ENCODE results near the gene ARMH4. TPM values are rescaled to one million over a fixed set of nuclear protein-coding genes. Genes with fewer than 3 reads are reported as not detected.

Gene ARMH4
- total RNA-seq, 1 donor from 2014 or later = 2.3 TPM

- Histone ChIP-seq H3K36me3 (no peaks in the 10 kb centered on the region), H3K27ac (no peak overlapping the region), H3K4me1 (no peaks in the 10 kb centered on the region), H3K9me3 (no peaks in the 10 kb centered on the region), H3K27me3 (no peaks in the 10 kb centered on the region), H3K4me3 (no peak overlapping the region)
- no peak for DNase-seq
- TF ChIP-seq CTCF (IDR thresholded peaks at IDR 0.05) = no peak
- ATAC-seq = no peak
- intact Hi-C loops (cut with DNase I) = no loop called here
Observed at GRCh38 chr14:58066115-58066514, 85.9 kb downstream of the ARMH4 start.

GRCh38 chr14:58061581-58061980, 90.4 kb downstream of the ARMH4 start:
- H3K4me3 ChIP-seq = no peak overlapping the region
- ATAC-seq = no peak
- DNase-seq = no peak
- intact Hi-C loops (cut with DNase I) = no loop called here
- TF ChIP-seq CTCF (IDR thresholded peaks at IDR 0.05) = no peak
- H3K27me3 ChIP-seq = no peaks in the 10 kb centered on the region
- H3K27ac ChIP-seq = no peak overlapping the region
- no peaks in the 10 kb centered on the region for H3K4me1 ChIP-seq
- no peaks in the 10 kb centered on the region for H3K36me3 ChIP-seq
- no peaks in the 10 kb centered on the region for H3K9me3 ChIP-seq

GRCh38 chr14:58060898-58061297, 91.1 kb downstream of the ARMH4 start:
- DNase-seq = no peak
- H3K36me3 ChIP-seq = no peaks in the 10 kb centered on the region
- intact Hi-C loops (cut with DNase I) = no loop called here
- H3K9me3 ChIP-seq = no peaks in the 10 kb centered on the region
- H3K4me3 ChIP-seq = no peak overlapping the region
- TF ChIP-seq CTCF (IDR thresholded peaks at IDR 0.05) = no peak
- no peak for ATAC-seq
- H3K27me3 ChIP-seq = no peaks in the 10 kb centered on the region
- no peak overlapping the region for H3K27ac ChIP-seq
- no peaks in the 10 kb centered on the region for H3K4me1 ChIP-seq

GRCh38 chr14:58060077-58060476, 91.9 kb downstream of the ARMH4 start:
- Histone ChIP-seq H3K4me1 (no peaks in the 10 kb centered on the region), H3K36me3 (no peaks in the 10 kb centered on the region), H3K27ac (no peak overlapping the region), H3K27me3 (no peaks in the 10 kb centered on the region), H3K9me3 (no peaks in the 10 kb centered on the region), H3K4me3 (no peak overlapping the region)
- ATAC-seq (no peak), DNase-seq (no peak)
- TF ChIP-seq CTCF (IDR thresholded peaks at IDR 0.05) = no peak
- intact Hi-C loops (cut with DNase I) = no loop called here

- no peaks in the 10 kb centered on the region for H3K36me3 ChIP-seq
- no peak for TF ChIP-seq CTCF (IDR thresholded peaks at IDR 0.05)
- intact Hi-C loops (cut with DNase I) = no loop called here
- H3K4me1 ChIP-seq = no peaks in the 10 kb centered on the region
- no peaks in the 10 kb centered on the region for H3K9me3 ChIP-seq
- no peak for ATAC-seq
- no peak overlapping the region for H3K27ac ChIP-seq
- no peaks in the 10 kb centered on the region for H3K27me3 ChIP-seq
- no peak overlapping the region for H3K4me3 ChIP-seq
- no peak for DNase-seq
Observed at GRCh38 chr14:58059126-58059525, 92.9 kb downstream of the ARMH4 start.

GRCh38 chr14:58055497-58056010, 96.5 kb downstream of the ARMH4 start:
- H3K27ac ChIP-seq = no peak overlapping the region
- H3K4me3 ChIP-seq = no peak overlapping the region
- H3K36me3 ChIP-seq = no peaks in the 10 kb centered on the region
- H3K9me3 ChIP-seq = no peaks in the 10 kb centered on the region
- ATAC-seq (no peak), DNase-seq (no peak)
- no peaks in the 10 kb centered on the region for H3K4me1 ChIP-seq
- no peaks in the 10 kb centered on the region for H3K27me3 ChIP-seq
- intact Hi-C loops (cut with DNase I) = no loop called here
- no peak for TF ChIP-seq CTCF (IDR thresholded peaks at IDR 0.05)

Measured in upper lobe of right lung (tissue), 1 donor.